Prostate gland (tissue), 2 donors: ENCODE results near the gene RGS10. TPM values are rescaled to one million over a fixed set of nuclear protein-coding genes. Genes with fewer than 3 reads are reported as not detected.

Source experiments
- DNase-seq: peaks from one replicate; pipeline ENCODE4 v3.0.0-alpha.2; 2019; ENCODE audit warnings: low spot score
- H3K27ac ChIP-seq, 2 donors: fragments of 200-600 bp; sonication (generic); 2 replicates each; pipeline ENCODE4 v1.5.1; 2017 to 2019
- H3K27me3 ChIP-seq: fragments of 200-600 bp; sonication (generic); replicated peaks from 2 replicates; pipeline ENCODE4 v1.5.1; 2019; ENCODE audit not compliant: insufficient read depth
- H3K36me3 ChIP-seq, 2 donors: fragments of 200-600 bp; sonication (generic); 1 replicate in 1 of 2; 2 replicates in 1 of 2; pipeline versions ENCODE4 v1.5.1 to v1.8.1; 2017 to 2019
- H3K4me1 ChIP-seq: fragments of 200-600 bp; sonication (generic); replicated peaks from 2 replicates; pipeline ENCODE4 v1.5.1; 2019
- H3K4me3 ChIP-seq, 2 donors: fragments of 200-600 bp; sonication (generic); 2 replicates each; pipeline ENCODE4 v1.5.1; 2017 to 2019
- H3K9me3 ChIP-seq: fragments of 200-600 bp; sonication (generic); 2 replicates; pipeline ENCODE4 v1.5.1; 2017
- CTCF ChIP-seq, 4 experiments: fragments of 200-600 bp in 2 of 4; fragments of 450-650 bp in 2 of 4; sonication (generic) in 2 of 4; IDR thresholded peaks; 1 replicate in 3 of 4; 2 replicates in 1 of 4; pipeline ENCODE4 v1.5.1; 2016 to 2019; ENCODE audit warnings: antibody characterized with exemption in 4 of 4, mild to moderate bottlenecking in 2 of 4, moderate library complexity in 2 of 4
- POLR2A ChIP-seq: fragments of 450-650 bp; IDR thresholded peaks from one replicate; pipeline ENCODE4 v1.6.1; 2016; ENCODE audit warnings: antibody characterized with exemption, mild to moderate bottlenecking
- POLR2AphosphoS5 ChIP-seq: sonication (generic); formaldehyde crosslinking; IDR thresholded peaks from one replicate; pipeline ENCODE4 v1.6.1; 2017; ENCODE audit warnings: antibody characterized with exemption
- WGBS: methylation state at CpG from one replicate; pipeline ENCODE4 v1.1.5; 2018; 5-methylcytosine and 5-hydroxymethylcytosine counted together
- intact Hi-C: fragments of 100-400 bp; cut with DNase I; formaldehyde crosslinking; loops from one replicate; pipeline ENCODE4 v1.14.2; 2022
- total RNA-seq, 2 donors: library from RNA; depleted of rRNA; stranded (reverse); fragments of >200 nt; gene quantifications; one replicate each; pipeline ENCODE4 v1.1.0, GENCODE V29; 2016

RGS10 gene
- total RNA-seq, 2 donors from 2014 or later = 12.4 to 67.7 TPM

- DNase-seq = no peak
These were observed 63.6 kb downstream of the RGS10 start for GRCh38 chr10:119478811-119479341.

GRCh38 chr10:119478111-119478802 is 64.3 kb downstream of the RGS10 start:
- H3K36me3 ChIP-seq = no peaks in the 10 kb centered on the region
- 56% methylated on average over 8 of the region's 8 CpGs for WGBS
- H3K27me3 ChIP-seq = no peaks in the 10 kb centered on the region
- TF ChIP-seq CTCF (IDR thresholded peaks at IDR 0.05) (no peak), POLR2AphosphoS5 (no peak), POLR2A (no peak)
- no peak overlapping the region for H3K4me3 ChIP-seq
- H3K4me1 ChIP-seq = no peaks in the 10 kb centered on the region
- no peak overlapping the region for H3K27ac ChIP-seq
- no peak for DNase-seq
- no peaks in the 10 kb centered on the region for H3K9me3 ChIP-seq
- intact Hi-C loops = no loop called here

More at GRCh38 chr10:119478811-119479341, 63.6 kb downstream of the RGS10 start:
- H3K4me3 ChIP-seq = no peak overlapping the region
- no peaks in the 10 kb centered on the region for H3K4me1 ChIP-seq
- WGBS = 15% methylated on average over 6 of the region's 6 CpGs
- no peaks in the 10 kb centered on the region for H3K36me3 ChIP-seq
- no peaks in the 10 kb centered on the region for H3K9me3 ChIP-seq
- no peak for TF ChIP-seq POLR2AphosphoS5
- TF ChIP-seq CTCF (IDR thresholded peaks at IDR 0.05) = no peak
- no peak for TF ChIP-seq POLR2A
- intact Hi-C loops = no loop called here
- no peak overlapping the region for H3K27ac ChIP-seq
- H3K27me3 ChIP-seq = no peaks in the 10 kb centered on the region

GRCh38 chr10:119477444-119477843 is 65.1 kb downstream of the RGS10 start:
- TF ChIP-seq POLR2AphosphoS5 (no peak), POLR2A (no peak), CTCF (IDR thresholded peaks at IDR 0.05) (no peak)
- Histone ChIP-seq H3K4me3 (no peak overlapping the region), H3K27ac (no peak overlapping the region), H3K4me1 (no peaks in the 10 kb centered on the region), H3K9me3 (no peaks in the 10 kb centered on the region), H3K27me3 (no peaks in the 10 kb centered on the region), H3K36me3 (no peaks in the 10 kb centered on the region)
- WGBS = 88% methylated on average over 3 of the region's 3 CpGs
- no peak for DNase-seq
- intact Hi-C loops = no loop called here

- DNase-seq = no peak
- Histone ChIP-seq H3K27ac (no peak overlapping the region), H3K36me3 (no peaks in the 10 kb centered on the region), H3K27me3 (no peaks in the 10 kb centered on the region), H3K4me3 (no peak overlapping the region), H3K9me3 (no peaks in the 10 kb centered on the region), H3K4me1 (no peaks in the 10 kb centered on the region)
- no peak for TF ChIP-seq CTCF (IDR thresholded peaks at IDR 0.05)
- no peak for TF ChIP-seq POLR2A
- no peak for TF ChIP-seq POLR2AphosphoS5
- intact Hi-C loops = no loop called here
- WGBS = 82% methylated on average over 10 of the region's 10 CpGs
These were observed 67.9 kb downstream of the RGS10 start for GRCh38 chr10:119474606-119475005.

GRCh38 chr10:119473771-119474170 is 68.7 kb downstream of the RGS10 start:
- Histone ChIP-seq H3K9me3 (no peaks in the 10 kb centered on the region), H3K36me3 (no peaks in the 10 kb centered on the region), H3K4me1 (no peaks in the 10 kb centered on the region), H3K4me3 (no peak overlapping the region), H3K27ac (no peak overlapping the region), H3K27me3 (no peaks in the 10 kb centered on the region)
- TF ChIP-seq CTCF (IDR thresholded peaks at IDR 0.05) (no peak), POLR2AphosphoS5 (no peak), POLR2A (no peak)
- WGBS = 94% methylated on average over 4 of the region's 4 CpGs
- no peak for DNase-seq
- intact Hi-C loops = no loop called here
